Spinal cord (tissue), 10 donors: Measurements from ENCODE around the gene RAB20. TPM values are rescaled to one million over a fixed set of nuclear protein-coding genes. Genes with fewer than 3 reads are reported as not detected.

Source experiments
- DNase-seq, 6 donors: peaks; one replicate each; pipeline versions ENCODE4 v3.0.0 to v3.0.0-alpha.2; 2013 to 2015; ENCODE audit warnings: low spot score in 6 of 6, low read depth in 4 of 6
- H3K27ac ChIP-seq: one replicate; pipeline ENCODE4 v1.5.1; 2013; ENCODE audit warnings: low read depth, low read length, control low read depth
- H3K27me3 ChIP-seq: one replicate; pipeline ENCODE4 v1.6.1; 2013; ENCODE audit warnings: low read length; ENCODE audit not compliant: control insufficient read depth, insufficient read depth
- H3K36me3 ChIP-seq: one replicate; pipeline ENCODE4 v1.6.1; 2013; ENCODE audit warnings: low read length; ENCODE audit not compliant: control insufficient read depth, insufficient read depth
- H3K4me1 ChIP-seq: one replicate; pipeline ENCODE4 v1.6.1; 2013; ENCODE audit warnings: low read length; ENCODE audit not compliant: control insufficient read depth, insufficient read depth
- H3K4me3 ChIP-seq: one replicate; pipeline ENCODE4 v1.5.1; 2013; ENCODE audit warnings: low read depth, low read length, control low read depth
- H3K9me3 ChIP-seq: one replicate; pipeline ENCODE4 v1.6.1; 2013; ENCODE audit warnings: low read length; ENCODE audit not compliant: control insufficient read depth, insufficient read depth
- WGBS: methylation state at CpG from one replicate; pipeline ENCODE4 v1.1.5; 2013; ENCODE audit warnings: missing lambda C conversion rate; ENCODE audit not compliant: insufficient coverage; 5-methylcytosine and 5-hydroxymethylcytosine counted together
- polyA plus RNA-seq, 2 donors: library from polyadenylated mRNA; unstranded; fragments of 120-200 nt; gene quantifications; one replicate each; pipeline ENCODE4 v1.2.1, GENCODE V29; 2013; ENCODE audit not compliant: insufficient read length in 2 of 2
- total RNA-seq, 2 donors: library from RNA; depleted of rRNA in 1 of 2; stranded (reverse); fragments of 120-200 nt in 1 of 2; fragments of >200 nt in 1 of 2; gene quantifications; one replicate each; pipeline versions ENCODE4 v1.2.3 to v1.2.4, GENCODE V29; 2013 to 2014
- donor health status: healthy.

The RAB20 gene
- total and polyA plus RNA-seq, 4 donors, result 2.6 to 8.3 (median 5.3) TPM

DNA sequence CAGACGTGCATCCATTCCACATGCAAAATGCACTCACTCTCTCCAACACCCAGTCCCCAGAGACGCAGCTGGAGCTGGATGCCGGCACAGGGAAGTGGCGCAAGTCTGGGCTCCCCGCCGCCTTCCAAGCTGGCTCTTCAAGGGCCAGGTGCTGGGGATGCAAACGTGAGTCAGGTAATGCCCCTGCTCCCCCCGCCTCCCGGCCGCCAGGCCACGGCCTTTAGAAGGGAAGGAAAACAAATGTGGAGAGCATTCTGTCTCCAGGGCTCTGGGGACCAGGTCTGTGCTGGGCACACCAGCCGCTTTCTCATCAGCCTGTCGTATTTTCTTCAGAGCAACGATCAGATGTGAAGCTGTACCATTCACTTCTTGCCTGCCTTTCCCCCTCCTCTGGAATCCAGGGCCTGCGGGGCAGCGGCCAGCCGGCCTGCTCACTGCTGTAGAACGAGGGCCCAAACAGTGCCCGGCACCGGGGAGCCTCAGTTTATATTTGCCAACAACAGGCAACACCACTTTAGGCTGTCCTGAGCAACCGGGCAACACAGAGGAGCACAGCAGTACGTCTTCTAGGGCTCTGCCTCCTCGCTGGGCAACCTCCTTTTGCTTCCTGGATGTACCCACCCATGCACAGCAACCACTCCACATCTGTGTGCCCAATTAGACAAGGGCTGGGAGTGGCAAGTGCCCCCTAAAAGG, 3.8 kb downstream of the RAB20 start:
- no peak for DNase-seq
- 93% methylated on average over 23 of the region's 23 CpGs for WGBS
- H3K27me3 ChIP-seq, result peaks cover 23% of the 10 kb centered on the region
- H3K4me1 ChIP-seq, result peaks cover 26% of the 10 kb centered on the region
- H3K27ac ChIP-seq, result no peak overlapping the region
- H3K4me3 ChIP-seq, result no peak overlapping the region
- no peaks in the 10 kb centered on the region for H3K9me3 ChIP-seq
- H3K36me3 ChIP-seq, result peaks cover 4% of the 10 kb centered on the region

DNA sequence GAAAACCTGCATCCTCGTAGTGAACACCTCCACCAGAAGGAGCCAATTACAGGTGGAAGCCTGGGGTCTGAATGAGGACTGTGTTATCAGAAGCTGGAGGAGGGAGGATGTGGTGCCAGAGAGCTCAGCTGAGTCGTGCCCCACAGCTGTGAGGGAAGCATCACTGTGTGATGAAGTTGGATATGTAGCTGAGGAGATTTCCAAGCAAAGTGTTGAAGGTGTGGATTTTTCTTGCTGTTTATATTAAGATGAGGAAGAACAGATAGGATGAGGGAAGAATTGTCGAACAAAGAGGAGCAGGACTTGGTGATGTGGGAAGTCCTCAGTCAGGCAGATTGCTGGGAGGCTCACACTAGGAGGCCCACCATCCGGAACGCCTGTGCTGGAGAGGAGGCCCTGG, 4.4 kb downstream of the RAB20 start:
- DNase-seq, result no peak
- 93% methylated on average over 5 of the region's 5 CpGs for WGBS
- H3K4me1 ChIP-seq, result peaks cover 21% of the 10 kb centered on the region
- peaks cover 4% of the 10 kb centered on the region for H3K36me3 ChIP-seq
- no peak overlapping the region for H3K4me3 ChIP-seq
- H3K9me3 ChIP-seq, result no peaks in the 10 kb centered on the region
- H3K27ac ChIP-seq, result no peak overlapping the region
- peaks cover 19% of the 10 kb centered on the region for H3K27me3 ChIP-seq

DNA sequence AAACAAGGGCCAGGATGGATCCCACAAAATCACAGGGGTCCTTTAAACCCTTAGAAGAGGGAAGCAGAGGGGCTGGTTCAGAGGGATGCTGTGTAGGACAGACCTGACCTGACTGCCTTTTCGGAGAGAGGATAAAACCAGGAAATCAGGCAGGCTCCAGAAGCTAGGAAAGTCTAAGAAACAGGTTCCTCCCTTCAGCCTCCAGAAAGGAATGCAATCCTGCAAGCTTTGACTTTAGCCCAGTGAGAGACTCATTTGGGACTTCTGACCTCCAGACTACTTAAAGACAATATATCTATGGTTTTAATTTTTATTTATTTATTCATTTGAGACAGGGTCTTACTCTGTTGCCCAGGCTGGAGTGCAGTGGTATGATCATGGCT, 5.3 kb downstream of the RAB20 start:
- Histone ChIP-seq H3K4me3 (no peak overlapping the region), H3K4me1 (peaks cover 17% of the 10 kb centered on the region), H3K36me3 (peaks cover 4% of the 10 kb centered on the region), H3K27me3 (peaks cover 12% of the 10 kb centered on the region), H3K9me3 (no peaks in the 10 kb centered on the region), H3K27ac (no peak overlapping the region)
- WGBS, result 100% methylated on average over 1 of the region's 1 CpG
- DNase-seq, result no peak

DNA sequence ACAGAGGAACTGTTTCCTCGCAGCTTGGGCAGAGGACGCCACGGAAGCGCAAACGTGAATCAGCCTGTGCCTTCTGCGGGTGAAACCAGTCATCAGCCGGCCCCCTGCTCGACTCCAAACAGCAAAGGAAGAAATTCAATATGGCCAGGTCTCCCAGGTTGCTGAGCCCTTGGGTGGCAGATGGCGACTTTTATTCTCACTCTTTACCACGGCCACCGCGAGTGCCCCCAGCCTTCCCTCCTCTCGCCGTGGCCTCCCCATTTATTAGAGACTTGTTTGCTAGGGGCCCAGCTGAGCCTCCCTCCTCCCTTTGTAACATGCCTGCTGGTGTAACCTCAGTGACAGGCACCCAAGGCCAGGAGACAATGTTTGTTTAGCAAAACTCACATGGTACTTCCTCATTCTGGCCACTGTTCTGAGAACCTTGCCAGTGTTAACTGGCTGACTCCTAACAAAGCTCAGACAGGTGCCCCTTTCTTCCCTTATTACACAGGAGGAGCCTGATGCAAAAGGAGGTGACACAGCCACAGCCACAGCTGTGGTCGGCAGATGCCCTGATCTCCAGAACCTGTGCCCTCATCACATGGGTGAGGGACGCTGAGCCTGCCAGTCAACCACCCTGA, 5.8 kb downstream of the RAB20 start:
- no peaks in the 10 kb centered on the region for H3K9me3 ChIP-seq
- WGBS, result 89% methylated on average over 13 of the region's 16 CpGs
- H3K27me3 ChIP-seq, result peaks cover 8% of the 10 kb centered on the region
- H3K4me3 ChIP-seq, result no peak overlapping the region
- DNase-seq, result no peak
- peaks cover 4% of the 10 kb centered on the region for H3K36me3 ChIP-seq
- peaks cover 14% of the 10 kb centered on the region for H3K4me1 ChIP-seq
- H3K27ac ChIP-seq, result no peak overlapping the region

DNA sequence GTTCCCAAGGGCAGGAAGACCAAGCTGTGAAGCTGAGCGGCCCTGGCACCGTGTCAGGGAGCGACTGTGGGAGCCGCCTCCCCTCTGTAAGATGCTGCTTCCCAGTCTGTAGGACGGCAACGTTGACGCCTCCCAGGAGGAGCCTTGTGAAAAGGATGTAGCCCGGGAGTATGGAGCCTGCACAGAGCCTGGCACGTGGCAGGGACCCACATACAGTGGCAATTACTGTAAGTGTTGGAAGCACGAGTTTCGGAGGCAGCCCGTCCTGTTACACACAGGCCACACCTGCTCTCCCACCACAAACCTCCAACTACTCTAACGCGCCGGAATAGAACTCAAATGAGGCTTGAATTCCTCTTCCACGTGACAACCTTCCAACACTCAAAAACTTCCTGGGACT, 6.6 kb downstream of the RAB20 start:
- Histone ChIP-seq H3K4me3 (no peak overlapping the region), H3K27me3 (peaks cover 5% of the 10 kb centered on the region), H3K9me3 (no peaks in the 10 kb centered on the region), H3K4me1 (peaks cover 14% of the 10 kb centered on the region), H3K27ac (no peak overlapping the region), H3K36me3 (peaks cover 4% of the 10 kb centered on the region)
- DNase-seq, result no peak
- WGBS, result 81% methylated on average over 12 of the region's 16 CpGs

DNA sequence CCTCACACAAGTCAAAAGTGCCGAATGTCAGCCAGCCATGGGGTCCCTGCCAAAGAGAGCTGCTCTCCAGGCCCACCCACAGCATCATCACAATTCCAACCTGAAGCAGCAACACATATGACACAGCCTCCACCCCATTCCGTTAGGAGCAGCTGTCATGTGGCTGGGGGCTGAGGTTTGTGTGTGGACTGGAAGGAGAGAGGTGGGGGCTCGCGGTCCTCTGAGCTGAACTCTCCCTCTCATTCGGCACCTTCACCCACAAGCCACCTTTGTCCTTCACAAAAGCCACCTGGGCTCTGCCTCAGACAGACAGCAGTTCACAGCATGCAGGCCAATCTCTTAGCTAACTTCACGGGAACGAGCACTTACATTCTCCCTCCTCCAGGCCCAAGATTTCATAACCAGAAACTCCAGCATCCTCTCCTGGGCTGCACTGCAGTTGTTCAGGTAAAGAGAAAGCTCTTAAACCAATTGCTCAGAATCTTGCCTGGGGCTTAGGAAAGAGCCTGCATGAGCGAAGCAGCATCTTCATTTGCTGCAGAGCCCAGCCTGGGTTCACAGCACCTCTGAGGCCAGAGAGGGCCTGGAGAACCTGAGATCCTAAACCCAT, 7.2 kb downstream of the RAB20 start:
- 79% methylated on average over 4 of the region's 8 CpGs for WGBS
- peaks cover 14% of the 10 kb centered on the region for H3K4me1 ChIP-seq

DNA sequence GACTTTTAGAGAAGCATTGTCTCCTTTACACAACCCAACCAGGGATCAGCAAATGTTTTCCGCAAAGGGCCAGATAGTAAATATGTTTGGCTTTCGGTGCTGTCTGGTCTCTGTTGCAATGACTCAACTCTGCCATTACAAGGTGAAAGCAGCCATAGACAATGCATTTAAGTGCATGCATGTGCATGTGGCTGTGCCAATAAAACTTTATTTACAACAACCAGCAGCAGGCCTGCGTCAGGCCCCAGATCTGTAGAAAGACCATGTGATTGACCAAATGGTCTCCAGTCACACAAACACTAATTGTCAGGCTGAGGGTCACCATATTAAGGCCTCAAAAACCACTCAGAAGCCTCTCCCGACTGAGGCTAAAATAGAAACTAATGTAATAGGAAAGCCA, 8.1 kb downstream of the RAB20 start:
- peaks cover 14% of the 10 kb centered on the region for H3K4me1 ChIP-seq
- H3K4me3 ChIP-seq, result no peak overlapping the region
- no peaks in the 10 kb centered on the region for H3K27me3 ChIP-seq
- no peaks in the 10 kb centered on the region for H3K9me3 ChIP-seq
- DNase-seq, result no peak
- 100% methylated on average over 2 of the region's 4 CpGs for WGBS
- H3K36me3 ChIP-seq, result peaks cover 4% of the 10 kb centered on the region
- no peak overlapping the region for H3K27ac ChIP-seq

More for the DNA sequence above, 7.2 kb downstream of the RAB20 start:
- DNase-seq, result no peak
- H3K27ac ChIP-seq, result no peak overlapping the region
- H3K4me3 ChIP-seq, result no peak overlapping the region
- H3K36me3 ChIP-seq, result peaks cover 4% of the 10 kb centered on the region
- no peaks in the 10 kb centered on the region for H3K27me3 ChIP-seq
- no peaks in the 10 kb centered on the region for H3K9me3 ChIP-seq

DNA sequence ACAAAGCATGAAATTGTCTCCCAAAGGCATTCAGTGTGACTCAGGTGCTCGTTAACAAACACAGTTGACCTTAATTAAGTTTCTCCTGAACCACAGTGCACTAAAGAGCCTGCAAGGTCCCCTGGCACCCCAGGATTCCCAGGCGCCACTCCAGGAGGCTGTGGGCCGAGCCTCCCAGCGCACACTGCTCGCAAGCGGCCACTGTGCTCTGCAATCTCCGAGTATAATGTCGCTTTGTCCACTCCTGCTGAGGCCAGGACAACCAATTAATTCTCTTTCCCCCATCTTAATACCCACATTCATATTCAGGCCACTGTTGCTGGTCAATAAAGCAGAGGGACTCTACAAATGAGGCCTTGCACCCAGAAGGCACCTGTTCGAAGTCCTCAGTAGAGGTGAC, 8.8 kb downstream of the RAB20 start:
- H3K27me3 ChIP-seq, result no peaks in the 10 kb centered on the region
- no peak overlapping the region for H3K4me3 ChIP-seq
- H3K9me3 ChIP-seq, result no peaks in the 10 kb centered on the region
- 87% methylated on average over 9 of the region's 9 CpGs for WGBS
- H3K4me1 ChIP-seq, result peaks cover 14% of the 10 kb centered on the region
- H3K36me3 ChIP-seq, result peaks cover 2% of the 10 kb centered on the region
- DNase-seq, result no peak
- H3K27ac ChIP-seq, result no peak overlapping the region

DNA sequence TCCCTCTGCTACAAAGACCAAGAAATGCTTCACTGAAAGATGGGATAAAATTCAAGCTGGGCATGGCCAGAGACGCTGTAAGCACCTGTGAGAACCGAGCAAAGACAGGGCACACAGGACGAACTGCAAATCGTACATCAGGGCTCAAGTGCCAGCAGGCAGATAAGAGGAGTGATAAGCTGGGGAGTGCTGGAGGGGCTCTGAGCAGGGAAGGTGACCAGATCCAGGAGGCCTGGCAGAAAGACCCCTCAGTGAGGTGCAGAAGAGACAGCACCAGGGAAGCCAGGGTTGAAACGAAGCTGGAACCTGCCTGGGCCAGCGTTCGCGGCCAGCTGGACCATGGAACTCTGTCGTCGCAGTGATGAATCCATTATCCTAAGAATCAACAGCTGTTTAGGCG, 10.2 kb downstream of the RAB20 start:
- WGBS, result 46% methylated on average over 6 of the region's 11 CpGs
- DNase-seq, result peak in 1 of 6 donors; percentile 34
- H3K9me3 ChIP-seq, result no peaks in the 10 kb centered on the region
- peaks cover 14% of the 10 kb centered on the region for H3K4me1 ChIP-seq
- no peak overlapping the region for H3K27ac ChIP-seq
- no peak overlapping the region for H3K4me3 ChIP-seq
- H3K27me3 ChIP-seq, result no peaks in the 10 kb centered on the region
- no peaks in the 10 kb centered on the region for H3K36me3 ChIP-seq

DNA sequence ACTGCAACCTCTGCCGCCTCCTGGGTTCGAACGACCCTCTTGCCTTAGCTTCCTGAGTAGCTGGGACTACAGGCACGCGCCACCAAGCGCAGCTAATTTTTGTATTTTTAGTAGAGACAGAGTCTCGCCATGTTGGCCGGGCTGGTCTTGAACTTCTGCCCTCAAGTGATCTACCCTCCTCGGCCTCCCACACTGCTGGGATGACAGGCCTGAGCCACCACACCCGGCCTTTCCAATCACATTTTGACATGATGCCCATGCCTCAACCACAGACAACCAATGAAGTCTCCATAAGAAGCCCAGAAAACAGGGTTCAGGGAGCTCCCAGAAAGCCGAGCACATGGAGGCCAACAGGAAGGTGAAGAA, 11.7 kb downstream of the RAB20 start:
- Histone ChIP-seq H3K9me3 (no peaks in the 10 kb centered on the region), H3K4me3 (no peak overlapping the region), H3K27ac (no peak overlapping the region), H3K27me3 (no peaks in the 10 kb centered on the region), H3K36me3 (no peaks in the 10 kb centered on the region), H3K4me1 (peaks cover 4% of the 10 kb centered on the region)
- DNase-seq, result no peak
- 90% methylated on average over 8 of the region's 11 CpGs for WGBS
